NCI-H1417 (cell line): ENCODE data around the gene MSI2.
A peak's percentile ranks its signal among the peaks of the same experiment; 100 is the strongest.
"Not testable (repeated sequence)": the region's sequence is repeated elsewhere in the genome, so short reads cannot be mapped to it uniquely, and the experiment has no call there.

Experiments used
- DNase-seq, 3 experiments: peaks; one replicate each; lab custom pipeline; 2025; lab: John Stamatoyannopoulos, UW

MSI2 gene

DNA sequence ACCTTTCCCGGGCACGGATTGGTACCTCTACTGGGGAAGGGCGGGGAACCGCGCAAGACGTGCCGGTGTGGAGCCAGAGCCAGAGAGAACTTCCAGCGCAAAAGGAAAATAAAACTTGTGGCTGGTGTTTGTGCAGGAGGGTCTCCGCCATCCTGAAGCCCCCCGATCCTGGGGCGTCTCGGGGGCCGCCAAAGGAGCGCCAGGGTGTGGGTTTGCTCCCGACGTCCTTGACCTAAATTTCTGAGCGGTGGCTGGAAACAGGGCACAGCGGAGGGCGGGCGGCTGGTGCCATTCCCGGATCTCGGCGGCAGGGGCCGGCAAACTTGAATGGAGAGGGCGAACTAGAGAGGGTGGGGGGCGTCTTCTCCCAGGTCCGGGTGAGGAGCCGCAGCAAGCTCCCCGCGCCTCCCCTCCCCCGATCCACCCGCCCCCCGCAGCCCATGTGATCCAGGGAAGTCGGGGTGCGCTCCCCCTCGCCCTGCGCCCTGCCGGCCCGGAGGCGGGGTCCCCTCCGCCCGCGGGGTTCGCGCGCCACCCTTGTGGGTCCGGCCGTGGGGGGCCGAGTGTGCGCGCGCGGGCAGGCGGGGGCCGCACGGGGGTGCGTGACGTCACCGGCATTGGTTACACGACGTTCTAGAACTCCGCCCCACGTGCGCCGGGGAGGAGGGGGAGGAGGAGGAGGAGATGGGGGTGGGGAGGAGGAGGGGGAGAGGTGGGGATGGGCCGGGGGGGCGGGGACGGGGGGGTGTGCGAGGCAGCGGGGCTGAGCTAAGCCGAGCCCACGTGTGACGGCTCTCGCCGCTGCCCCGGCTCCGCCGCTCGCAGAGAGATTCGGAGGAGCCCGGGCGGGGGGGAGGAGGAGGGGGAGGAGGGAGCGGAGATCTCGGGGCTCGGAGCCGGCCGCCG is at the start of gene MSI2:
Gene MSI2 (plus strand): TSS at position 748 of the 906 bp plus-strand sequence. CDS start 220 bp downstream, outside the sequence.
- peak; percentile 80 to 91 (median 88) for DNase-seq

DNA sequence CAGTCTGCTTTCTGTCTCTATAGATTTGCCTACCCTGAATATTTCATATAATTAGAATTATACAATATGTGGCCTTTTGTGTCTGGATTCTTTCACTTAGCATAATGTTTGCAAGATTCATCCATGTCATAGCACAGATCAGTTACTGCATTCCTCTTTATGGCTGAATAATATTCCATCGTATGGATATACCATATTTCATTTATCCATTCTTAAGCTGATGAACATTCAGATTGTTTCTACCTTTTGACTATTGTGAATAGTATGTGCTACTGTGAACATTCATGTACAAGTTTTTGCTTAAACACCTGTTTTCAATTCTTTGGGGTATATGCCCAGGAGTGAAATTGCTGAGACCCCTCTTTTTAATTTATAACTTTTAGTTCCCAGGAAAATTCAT is 49.4 kb upstream of the MSI2 start:
- DNase-seq: no peak

DNA sequence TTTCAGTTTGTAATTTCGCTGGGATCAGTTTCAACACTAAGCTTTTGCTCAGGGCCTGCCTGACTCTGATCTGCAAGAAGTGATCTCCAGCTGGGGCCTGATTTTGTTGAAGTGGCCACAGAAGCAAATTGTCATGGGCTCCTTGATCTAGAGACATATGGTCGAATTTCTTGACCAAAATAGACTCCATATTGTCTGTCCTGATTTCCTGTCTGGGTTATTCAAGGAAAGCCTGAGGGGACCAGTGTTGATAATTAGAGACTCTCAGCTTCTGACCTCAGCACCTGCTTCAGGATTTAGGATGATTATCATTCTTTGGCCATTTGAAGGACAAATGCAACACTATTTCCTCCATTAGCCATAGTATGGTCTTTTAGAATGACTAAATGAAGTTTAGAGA is 48.9 kb upstream of the MSI2 start:
- DNase-seq: no peak

DNA sequence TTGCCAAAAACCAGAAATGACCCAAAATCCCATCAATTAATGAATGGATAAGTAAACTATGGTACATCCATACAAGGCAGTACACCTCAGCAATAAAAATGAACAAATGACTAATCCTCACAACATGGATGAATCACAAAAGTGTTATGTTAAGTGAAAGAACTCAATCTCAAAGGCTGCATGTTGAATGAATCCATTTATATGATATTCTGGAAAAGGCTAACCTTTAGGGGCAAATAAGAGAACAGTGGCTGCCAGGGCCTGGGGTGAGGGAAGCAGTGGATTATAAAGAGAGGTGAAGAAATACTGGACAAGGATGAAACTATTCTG is 46.1 kb upstream of the MSI2 start:
- DNase-seq: no peak

DNA sequence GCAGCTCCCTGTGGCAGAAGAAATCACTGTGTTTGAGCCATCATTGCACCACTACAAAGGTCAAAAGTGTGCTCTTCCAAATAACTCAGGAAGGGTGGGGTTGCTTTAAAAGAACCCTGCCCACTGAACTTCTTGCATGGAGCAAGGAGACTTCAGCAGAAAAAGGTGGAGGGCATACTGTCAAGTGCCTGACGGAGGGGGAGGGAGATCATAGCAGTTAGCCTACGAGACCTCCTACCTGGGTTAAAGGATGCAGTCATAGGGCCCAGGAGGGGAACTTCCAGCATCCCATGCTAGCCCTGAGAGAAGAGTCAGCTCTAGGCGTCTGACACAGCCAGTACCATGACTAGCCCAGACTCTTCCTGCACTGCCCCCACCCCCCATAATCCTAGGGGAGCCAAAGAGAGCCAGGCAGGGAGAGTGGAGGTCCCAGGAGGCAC is 45.3 kb upstream of the MSI2 start:
- DNase-seq: no peak

DNA sequence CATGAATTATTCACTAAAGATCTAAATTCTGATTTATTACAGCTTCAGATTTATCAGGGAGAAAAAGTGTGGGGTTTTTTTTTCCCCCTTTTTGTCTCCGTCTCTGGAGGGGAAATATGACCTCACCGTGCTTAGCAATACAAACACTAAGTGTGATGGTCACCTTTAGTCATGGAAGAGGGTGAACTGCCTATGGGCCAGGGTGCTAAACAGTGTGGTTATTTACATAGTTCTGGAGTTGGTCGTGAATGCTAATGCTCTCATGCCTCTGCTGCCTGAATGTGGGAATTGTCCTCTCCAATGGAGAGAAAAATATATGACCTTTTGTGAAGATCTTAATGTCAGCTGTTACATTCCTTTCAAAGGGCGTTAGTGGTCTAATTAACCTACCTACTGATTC is 44.8 kb upstream of the MSI2 start:
- DNase-seq: no peak

DNA sequence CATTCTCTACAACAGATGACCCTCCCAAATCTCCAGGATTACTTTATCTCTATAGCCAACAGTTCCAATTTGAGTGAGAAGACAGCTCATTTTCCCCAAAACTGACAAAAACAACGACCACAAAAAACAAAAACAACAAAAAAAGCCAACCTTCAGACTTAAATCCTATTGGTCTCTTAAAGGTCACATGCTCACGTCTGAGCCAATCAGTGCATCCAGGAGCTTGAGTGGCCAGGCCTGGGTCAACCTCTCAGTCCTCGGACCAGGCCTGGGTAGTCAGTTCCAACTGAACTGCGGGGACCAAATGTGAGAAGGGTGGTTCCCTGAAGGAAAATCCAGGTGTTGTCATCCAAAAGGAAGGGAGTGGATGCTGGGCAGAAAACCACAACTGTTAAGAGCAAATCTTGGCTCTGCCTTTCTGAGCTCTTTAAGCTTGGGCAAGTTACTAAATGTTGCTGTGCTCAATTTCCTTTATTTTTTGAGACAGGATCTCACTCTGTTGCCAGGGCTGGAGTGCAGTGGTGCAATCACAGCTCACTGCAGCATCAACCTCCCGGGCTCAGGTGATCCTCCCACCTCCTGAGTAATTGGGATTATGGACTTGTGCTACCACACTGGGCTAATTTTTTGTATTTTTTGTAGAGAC is 43.0 kb upstream of the MSI2 start:
- DNase-seq: no peak

DNA sequence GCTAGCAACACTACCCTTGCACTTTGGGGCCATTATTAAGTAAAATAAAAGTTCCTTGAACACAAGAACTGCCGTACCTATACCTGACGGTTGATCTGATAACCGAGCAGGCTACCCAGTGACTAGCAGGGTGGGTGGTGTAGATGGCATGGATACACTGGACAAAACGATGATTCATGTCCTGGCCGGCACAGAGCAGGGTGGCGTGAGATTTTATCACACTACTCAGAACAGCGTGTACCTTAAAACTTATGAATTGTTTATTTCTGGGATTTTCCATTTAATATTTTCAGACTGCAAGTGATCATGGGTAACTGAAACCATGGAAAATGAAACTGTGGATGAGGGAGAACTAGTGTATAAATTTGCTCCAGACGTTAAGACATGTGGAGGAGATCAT is 41.0 kb upstream of the MSI2 start:
- DNase-seq: no peak

DNA sequence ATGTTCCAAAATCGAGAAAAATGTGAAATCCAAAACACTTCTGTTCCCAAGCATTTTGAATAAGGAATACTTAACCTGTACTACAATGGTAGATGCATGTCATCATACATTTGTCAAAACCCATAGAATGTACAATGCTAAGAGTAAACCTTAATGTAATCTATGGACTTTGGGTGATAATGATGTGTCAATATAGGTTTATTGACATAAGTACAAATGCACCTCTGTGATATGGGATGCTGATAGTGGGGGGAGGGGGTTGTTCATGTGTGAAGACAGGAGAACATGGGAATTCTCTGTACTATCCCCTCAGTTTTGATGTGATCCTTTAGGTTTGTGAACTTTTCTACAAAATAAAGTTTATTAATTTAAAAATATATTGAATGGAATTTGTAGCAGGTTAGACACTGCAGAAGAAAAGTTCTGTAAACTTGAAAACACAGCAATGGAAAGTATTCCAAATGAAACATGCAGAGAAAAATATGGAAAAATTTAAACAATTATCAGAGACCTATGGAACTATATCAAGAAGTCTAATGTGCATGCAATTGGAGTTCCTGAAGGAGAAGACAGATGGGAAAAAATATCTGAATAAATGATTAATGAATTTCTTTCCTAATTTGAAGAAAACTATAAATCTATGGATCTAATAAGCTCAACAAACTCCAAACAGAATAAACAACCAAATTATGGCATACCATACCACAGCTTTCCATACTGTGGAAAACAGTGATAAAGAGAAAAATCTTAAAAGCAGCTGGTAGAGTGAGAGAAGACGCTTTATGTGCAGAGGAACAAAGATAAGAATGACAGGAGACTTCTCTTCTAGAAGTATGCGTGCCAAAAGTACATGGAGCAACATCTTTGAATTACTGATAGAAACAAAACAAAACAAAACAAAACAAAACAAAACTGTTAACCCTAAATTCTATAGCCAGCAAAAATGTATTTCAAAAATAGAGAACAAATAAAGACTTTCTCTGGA is 34.7 kb upstream of the MSI2 start:
- no peak for DNase-seq

DNA sequence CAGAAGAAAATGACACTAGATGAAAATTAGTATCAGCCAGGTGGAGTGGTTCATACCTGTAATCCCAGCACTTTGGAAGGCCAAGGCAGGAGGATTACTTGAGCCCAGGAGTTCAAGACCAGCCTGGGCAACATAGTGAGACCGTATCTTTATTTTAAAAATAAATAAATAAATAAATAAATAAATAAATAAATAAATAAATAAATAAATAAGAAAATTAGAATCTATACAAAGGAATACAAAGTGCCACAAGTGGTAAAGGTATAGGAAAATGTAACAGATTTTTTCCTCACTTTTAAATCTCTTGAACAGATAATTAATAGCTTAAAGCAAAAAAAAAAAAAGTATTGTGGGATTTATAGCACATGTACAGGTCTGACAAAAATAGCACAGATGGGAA is 33.9 kb upstream of the MSI2 start:
- not testable (repeated sequence) for DNase-seq

DNA sequence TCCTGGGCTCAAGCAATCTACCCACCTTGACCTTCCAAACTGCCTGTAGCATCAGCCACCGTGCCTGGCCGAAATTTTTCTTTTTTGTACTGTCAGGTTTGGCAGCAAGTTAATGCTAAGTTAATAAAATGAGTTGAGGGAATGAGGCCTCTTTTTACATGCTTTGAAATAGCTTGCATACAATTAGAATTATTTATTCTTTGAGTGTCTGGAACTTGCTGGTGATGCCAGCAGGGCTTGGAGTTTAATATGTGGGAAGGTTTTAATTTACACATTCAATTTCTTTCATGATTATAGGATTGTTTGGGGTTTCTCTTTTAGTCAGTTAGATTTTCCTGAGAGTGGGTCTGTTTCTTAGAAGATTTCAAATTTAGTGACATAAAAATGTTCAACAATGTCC is 31.2 kb upstream of the MSI2 start:
- no peak for DNase-seq

DNA sequence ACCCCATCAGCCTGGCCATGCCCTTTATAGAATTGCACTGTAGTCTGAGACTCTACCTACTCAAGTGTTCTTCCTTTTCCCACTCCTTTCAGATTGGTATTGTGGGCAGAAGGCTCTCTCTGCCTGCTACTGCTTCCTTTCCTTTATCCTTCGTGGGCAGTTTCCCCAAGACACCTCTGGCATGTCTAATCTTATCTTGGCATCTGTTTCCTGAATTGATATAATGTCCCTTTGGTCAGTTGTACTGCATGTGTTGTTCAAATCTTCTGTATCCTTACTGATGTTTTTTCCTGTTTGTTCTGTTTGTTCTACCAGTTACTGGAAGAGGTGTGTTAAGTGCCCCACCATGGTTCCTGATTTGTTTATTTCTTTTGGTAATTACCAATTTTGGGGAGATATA is 29.5 kb upstream of the MSI2 start:
- DNase-seq: no peak

DNA sequence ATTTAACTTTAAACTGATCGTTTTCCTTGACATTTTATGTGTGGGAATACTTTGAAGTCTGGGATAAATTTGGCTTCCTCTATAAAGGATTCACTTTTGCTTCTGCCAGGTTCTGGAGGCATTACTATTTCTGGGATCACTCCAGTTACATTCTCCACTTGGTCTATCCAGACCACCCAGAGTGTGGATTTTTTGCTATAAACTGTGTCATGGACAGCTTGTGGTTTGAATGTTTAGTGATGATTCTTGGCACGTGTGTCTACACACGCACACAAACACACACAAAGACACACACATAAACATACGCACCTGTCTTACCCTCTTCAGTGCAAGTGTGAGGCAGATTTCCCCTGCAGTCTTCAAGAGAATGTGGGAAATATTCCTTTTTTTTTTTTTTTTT is 27.4 kb upstream of the MSI2 start:
- no peak for DNase-seq

DNA sequence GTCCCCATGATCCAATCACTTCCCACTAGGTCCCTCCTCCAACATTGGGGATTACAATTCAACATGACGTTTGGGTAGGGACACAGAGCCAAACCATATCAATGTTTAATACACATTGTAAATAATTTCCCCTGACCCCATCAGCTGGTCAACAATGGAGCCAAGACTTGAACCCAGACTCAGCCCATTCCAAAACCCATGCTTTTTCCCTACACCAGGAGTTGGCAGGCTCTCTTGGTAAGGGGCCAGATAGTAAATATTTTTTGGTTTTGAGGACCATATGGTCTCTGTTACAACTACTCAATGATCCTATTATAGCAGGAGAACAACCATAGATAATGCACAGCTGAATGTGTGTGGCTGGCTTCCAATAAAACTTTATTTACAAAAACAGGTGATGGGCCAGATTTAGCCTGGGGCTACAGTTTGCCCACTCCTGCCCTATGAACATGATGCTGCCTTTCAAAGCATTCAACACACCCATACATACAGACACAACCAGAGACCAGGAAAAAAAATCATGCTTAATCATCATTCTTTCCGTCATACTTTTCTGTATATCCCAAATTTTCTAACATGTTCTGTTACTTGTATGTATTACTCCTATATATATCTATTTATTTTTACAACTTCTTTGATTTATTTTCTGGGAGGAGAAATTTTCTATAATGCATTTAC is 22.1 kb upstream of the MSI2 start:
- DNase-seq: no peak

DNA sequence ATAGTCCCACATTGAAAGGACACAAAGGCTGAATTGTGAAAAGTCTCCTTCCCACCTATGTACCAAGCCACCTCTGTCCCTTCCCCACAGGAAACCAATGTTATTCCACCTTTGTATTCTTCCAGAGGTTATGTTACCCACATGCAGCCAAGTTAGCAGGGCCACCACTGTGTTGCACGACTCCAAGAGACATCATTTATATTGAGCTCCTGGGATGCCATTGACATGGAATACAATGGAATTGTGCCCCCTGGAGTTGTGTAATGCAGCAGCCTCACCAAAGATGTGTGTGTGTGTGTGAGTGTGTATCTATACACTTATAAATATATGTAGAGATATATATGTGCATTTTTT is 21.6 kb upstream of the MSI2 start:
- no peak for DNase-seq

DNA sequence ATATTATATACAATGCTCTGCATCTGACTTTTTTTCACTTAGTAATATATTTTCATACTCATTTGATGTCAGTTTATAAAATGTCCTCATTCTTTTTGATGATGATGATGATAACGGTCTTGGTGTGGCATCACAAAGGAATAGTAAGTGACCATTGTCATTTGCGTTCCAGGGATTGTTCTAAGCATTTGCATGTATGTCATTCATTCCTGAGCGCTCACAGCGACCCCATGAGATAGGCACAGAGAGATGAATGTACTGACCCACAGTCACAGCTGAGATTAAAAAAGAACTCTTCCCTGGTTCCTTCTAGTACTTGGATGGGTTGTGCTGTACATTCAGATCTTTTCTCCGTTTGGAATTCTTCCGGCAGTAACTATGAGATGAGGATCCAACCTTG is 21.2 kb upstream of the MSI2 start:
- DNase-seq: no peak

DNA sequence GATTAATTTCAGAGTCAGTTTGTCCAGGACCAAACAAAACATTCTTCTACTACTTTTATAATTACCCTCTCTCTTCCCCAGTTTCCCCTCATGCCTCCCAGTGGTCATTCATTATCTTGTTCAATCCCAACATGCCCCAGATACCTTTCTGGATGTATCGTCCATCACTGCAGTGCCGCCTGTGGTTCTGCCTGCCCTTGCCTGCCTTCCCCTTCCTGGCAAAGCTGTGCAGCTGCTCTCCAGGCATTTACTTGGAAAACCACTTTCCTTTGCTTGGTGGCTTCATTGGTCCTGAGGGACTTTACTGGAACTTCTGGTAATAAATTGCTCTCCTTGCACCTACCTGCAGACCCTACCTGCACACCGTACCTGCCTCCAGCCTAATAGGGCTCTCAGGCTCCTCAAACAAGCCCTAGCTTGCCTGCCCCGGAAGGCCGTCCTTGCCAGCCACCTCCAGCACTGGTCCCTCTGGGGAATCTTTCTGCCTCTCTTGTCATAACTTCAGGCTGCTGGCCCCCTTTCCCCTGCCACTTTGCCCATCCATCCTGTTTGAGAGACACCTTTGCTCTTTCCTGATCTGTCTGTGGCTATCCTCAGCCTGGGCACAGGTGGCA is 19.5 kb upstream of the MSI2 start:
- peak in 1 of 3 experiments; percentile 62 for DNase-seq

DNA sequence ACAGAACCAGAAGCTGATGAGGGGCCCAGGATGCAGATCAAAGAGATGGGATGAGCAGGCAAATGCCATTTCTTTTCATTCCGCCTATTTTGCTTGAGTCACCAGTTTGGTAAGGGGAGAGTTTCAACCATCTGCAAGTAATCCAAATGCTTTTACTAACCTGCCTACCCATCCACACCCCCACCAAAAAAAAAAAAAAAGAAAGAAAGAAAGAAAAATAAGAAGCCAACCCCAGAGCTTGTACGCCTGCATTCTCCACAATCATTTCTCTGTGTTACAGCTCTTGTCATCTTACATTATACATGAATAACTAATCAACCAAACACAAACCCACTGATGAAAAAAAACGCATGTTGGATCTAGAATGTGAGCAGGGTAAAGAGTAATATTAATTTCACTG is 15.7 kb upstream of the MSI2 start:
- DNase-seq: no peak

DNA sequence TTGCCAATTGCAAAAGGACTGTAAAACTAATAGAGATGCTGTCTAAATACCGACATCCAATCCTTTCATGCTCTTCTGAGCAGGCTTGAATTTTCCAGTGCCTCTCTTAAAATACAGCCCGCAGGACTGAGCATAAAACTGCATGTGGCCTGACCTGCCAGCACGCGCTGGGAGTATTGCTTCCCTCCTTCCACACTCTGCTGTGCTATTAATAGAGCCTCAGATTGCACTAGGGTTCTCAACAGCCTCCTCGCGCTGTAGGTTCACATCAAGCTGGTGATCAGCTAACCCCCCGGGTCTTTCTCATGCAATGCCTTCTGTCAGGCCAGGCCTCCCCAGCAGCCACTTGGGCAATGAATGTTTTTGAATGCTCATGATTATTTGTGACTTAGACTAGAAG is 14.2 kb upstream of the MSI2 start:
- DNase-seq: peak; percentile 16 to 67 (median 60)

DNA sequence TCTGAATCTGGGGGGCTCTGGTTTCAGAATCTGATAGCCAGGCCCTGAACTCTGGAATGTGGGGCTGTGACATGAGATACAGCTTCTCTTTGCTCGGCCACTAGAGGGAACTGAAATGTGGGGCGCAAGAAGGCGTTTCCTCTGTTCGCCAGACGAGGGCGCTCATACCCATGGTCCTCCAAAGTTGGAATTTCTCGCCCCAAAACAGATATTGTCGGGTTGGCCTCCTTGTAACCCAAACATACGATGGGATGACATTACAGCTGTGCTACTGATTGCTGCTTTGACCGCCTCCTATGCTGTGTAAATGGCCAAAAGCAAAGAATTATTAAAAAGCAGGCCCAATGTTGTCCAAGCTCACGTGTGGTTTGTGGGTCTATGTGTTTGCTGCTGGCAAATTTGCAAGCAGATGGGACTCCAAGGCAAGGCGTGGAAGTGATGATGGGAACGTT is 13.1 kb upstream of the MSI2 start:
- peak in 2 of 3 experiments; percentile 7 to 63 for DNase-seq

DNA sequence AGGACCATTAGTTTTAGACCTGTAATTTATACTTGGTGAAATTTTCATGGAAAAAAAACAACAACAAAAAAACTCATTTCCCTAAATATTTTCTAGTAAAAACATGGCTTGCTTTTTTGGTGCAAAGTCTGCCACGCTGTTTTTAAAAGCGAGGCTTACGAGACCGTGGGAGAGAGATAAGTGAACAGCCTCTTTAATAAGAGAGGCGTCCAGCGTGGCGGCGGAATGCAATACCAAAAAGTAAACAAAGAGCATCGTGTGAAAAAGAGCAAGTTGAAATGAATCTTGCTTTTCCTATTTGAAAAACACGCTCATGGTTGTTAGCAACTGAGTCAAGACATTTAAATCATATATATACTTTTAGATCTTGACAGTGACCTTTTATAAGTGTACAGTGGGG is 10.5 kb upstream of the MSI2 start:
- DNase-seq: no peak
